K562 (cell line): Measurements from ENCODE around the gene CBS. TPM values are rescaled to one million over a fixed set of nuclear protein-coding genes. Genes with fewer than 3 reads are reported as not detected.
A peak's percentile ranks its signal among the peaks of the same experiment; 100 is the strongest.

Experiments
- CC2D1A ChIP-seq: fragments of 450-650 bp; IDR thresholded peaks from 2 replicates; pipeline ENCODE4 v1.6.1; 2017; ENCODE audit warnings: mild to moderate bottlenecking
- CSDE1 ChIP-seq, 2 experiments: fragments of 450-650 bp; IDR thresholded peaks; 2 replicates each; pipeline ENCODE4 v1.6.1; 2016; ENCODE audit warnings: mild to moderate bottlenecking in 1 of 2
- EP400 ChIP-seq: fragments of 450-650 bp; IDR thresholded peaks from 2 replicates; pipeline ENCODE4 v1.6.1; 2017; ENCODE audit warnings: antibody characterized with exemption, mild to moderate bottlenecking, moderate library complexity
- FOXK2 ChIP-seq, 2 experiments: fragments of 450-650 bp; IDR thresholded peaks in 1 of 2; conservative IDR thresholded peaks in 1 of 2; 2 replicates each; pipeline ENCODE4 v1.6.1; 2016; ENCODE audit warnings: low read depth in 2 of 2, mild to moderate bottlenecking in 1 of 2
- LEF1 ChIP-seq: fragments of 450-650 bp; IDR thresholded peaks from 2 replicates; pipeline ENCODE4 v1.6.1; 2016; ENCODE audit warnings: mild to moderate bottlenecking
- MAFG ChIP-seq: fragments of 450-650 bp; conservative IDR thresholded peaks from 2 replicates; pipeline ENCODE4 v1.6.1; 2016; ENCODE audit warnings: missing genetic modification characterization, missing compliant biosample characterization
- NFIC ChIP-seq: fragments of 450-650 bp; IDR thresholded peaks from 2 replicates; pipeline ENCODE4 v1.6.1; 2017; ENCODE audit warnings: mild to moderate bottlenecking, inconsistent platforms
- STAT6 ChIP-seq: sonication (generic); formaldehyde crosslinking; IDR thresholded peaks from 2 replicates; pipeline ENCODE4 v1.8.1; 2023; ENCODE audit warnings: mild to moderate bottlenecking, missing genetic modification reagents
- TSHZ1 ChIP-seq: fragments of 250-450 bp; sonication (Bioruptor Pico); IDR thresholded peaks from 2 replicates; pipeline ENCODE4 v1.4.0; 2020; ENCODE audit warnings: mild to moderate bottlenecking, moderate library complexity
- U2AF2 ChIP-seq: fragments of 200-400 bp; formaldehyde crosslinking; optimal IDR thresholded peaks from 2 replicates; pipeline ENCODE3; 2017; ENCODE audit warnings: low read depth, mild to moderate bottlenecking, low read length
- polyA plus RNA-seq, 8 experiments: library from polyadenylated mRNA; depleted of rRNA in 4 of 8; stranded (reverse) in 5 of 8; unstranded in 3 of 8; fragments of >200 nt; fragmentation: Nextera tagmentation in 2 of 8; fragmentation: Illumina TruSeq in 1 of 8; extraction: Ambion mirVana in 2 of 8; extraction: Trizol in 1 of 8; gene quantifications; 2 replicates each; pipeline versions ENCODE4 v1.2.1 to v1.2.3, GENCODE V29; 2011 to 2014; ENCODE audit warnings: inconsistent platforms in 1 of 8, missing spikeins in 1 of 8
- total RNA-seq, 7 experiments: library from RNA; depleted of rRNA in 6 of 7; stranded (reverse); fragments of >200 nt in 6 of 7; fragmentation: Illumina TruSeq in 2 of 7; extraction: Trizol in 2 of 7; gene quantifications; 2 replicates each; pipeline versions ENCODE4 v1.2.1 to v1.2.3, GENCODE V29; 2011 to 2021; ENCODE audit warnings: low replicate concordance in 1 of 7
- TF ChIP-seq, protein P1 (sequence below): fragments of 250-450 bp; sonication (Bioruptor Pico); IDR thresholded peaks from 2 replicates; pipeline ENCODE4 v1.5.0; 2021; ENCODE audit warnings: mild to moderate bottlenecking, moderate library complexity
- TF ChIP-seq, protein P2 (sequence below): fragments of 450-650 bp; conservative IDR thresholded peaks from 2 replicates; pipeline ENCODE4 v1.6.1; 2016; ENCODE audit warnings: missing genetic modification characterization, low read depth, mild to moderate bottlenecking, missing compliant biosample characterization, moderate library complexity
- TF ChIP-seq, protein P3 (sequence below): fragments of 450-650 bp; IDR thresholded peaks from 2 replicates; pipeline ENCODE4 v1.6.1; 2016; ENCODE audit warnings: borderline replicate concordance
- TF ChIP-seq, protein P4 (sequence below): fragments of 450-650 bp; formaldehyde crosslinking; IDR thresholded peaks from 2 replicates; pipeline ENCODE4 v1.4.0; 2020; ENCODE audit warnings: mild to moderate bottlenecking, moderate library complexity

CBS gene
- total and polyA plus RNA-seq, 9 of the 15 experiments (the other 6 are each of a cell fraction or from before 2014, with no cell fraction given) = 4.6 to 472 (median 152) TPM

GRCh38 chr21:43005635-43006034 lies 70.0 kb downstream of the CBS start (continued):
- TF ChIP-seq, protein P1, sequence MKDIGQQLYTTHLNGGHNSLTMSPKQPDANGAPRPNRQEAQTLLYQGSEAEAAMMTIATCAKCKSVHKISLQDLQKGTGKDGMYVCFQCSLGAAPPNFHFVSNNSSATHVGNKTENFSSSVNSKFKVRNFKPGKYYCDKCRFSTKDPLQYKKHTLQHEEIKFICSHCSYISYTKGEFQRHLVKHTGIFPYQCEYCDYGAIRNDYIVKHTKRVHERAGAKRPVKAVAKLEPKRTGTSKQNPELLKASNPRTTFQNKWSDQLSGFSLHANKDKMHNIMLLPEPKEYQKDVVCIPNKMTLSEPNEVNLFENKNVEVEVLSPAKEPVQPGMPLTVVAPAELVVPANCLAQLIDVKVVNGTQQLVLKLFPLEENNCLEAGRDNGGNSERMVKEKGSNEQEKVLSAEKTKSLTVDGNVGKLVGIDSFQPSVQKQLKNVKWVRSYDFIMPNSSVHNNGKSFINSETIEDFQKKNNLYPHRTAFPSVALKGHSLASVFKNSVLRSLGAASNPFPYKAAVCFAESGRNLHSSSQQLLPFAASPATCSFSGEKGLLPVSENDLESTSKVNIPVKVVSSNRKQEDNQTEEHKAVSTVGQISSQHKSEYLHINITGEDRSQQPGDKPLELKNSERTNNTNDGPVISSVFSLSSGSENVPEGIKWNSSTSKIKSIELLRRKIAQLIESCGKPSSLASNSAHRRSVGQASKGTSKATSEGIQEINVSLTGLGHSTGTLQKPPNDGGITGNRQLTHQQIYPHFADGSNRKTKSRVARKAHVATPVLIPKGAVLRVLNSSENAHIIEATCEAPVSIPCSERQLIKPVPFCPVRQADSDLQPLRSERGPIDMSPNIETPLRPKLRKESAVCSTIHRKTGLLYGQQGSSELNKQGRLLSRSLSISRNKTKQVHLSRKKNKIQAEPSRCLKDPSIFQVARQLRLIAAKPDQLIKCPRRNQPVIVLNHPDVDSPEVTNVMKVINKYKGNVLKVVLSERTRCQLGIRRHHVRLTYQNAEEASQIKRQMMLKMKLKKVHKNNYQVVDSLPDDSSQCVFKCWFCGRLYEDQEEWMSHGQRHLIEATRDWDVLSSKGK (CRISPR knock-in tag) = no peak
- TF ChIP-seq, protein P2, sequence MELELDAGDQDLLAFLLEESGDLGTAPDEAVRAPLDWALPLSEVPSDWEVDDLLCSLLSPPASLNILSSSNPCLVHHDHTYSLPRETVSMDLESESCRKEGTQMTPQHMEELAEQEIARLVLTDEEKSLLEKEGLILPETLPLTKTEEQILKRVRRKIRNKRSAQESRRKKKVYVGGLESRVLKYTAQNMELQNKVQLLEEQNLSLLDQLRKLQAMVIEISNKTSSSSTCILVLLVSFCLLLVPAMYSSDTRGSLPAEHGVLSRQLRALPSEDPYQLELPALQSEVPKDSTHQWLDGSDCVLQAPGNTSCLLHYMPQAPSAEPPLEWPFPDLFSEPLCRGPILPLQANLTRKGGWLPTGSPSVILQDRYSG (tag) = no peak
- TF ChIP-seq FOXK2 (conservative IDR thresholded peaks at IDR 0.05 in 1 of 2, IDR thresholded peaks at IDR 0.05 in 1 of 2; ENCODE audit: low read depth in 2 of 2) = no peak
- TF ChIP-seq, protein P3, sequence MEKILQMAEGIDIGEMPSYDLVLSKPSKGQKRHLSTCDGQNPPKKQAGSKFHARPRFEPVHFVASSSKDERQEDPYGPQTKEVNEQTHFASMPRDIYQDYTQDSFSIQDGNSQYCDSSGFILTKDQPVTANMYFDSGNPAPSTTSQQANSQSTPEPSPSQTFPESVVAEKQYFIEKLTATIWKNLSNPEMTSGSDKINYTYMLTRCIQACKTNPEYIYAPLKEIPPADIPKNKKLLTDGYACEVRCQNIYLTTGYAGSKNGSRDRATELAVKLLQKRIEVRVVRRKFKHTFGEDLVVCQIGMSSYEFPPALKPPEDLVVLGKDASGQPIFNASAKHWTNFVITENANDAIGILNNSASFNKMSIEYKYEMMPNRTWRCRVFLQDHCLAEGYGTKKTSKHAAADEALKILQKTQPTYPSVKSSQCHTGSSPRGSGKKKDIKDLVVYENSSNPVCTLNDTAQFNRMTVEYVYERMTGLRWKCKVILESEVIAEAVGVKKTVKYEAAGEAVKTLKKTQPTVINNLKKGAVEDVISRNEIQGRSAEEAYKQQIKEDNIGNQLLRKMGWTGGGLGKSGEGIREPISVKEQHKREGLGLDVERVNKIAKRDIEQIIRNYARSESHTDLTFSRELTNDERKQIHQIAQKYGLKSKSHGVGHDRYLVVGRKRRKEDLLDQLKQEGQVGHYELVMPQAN = no peak
- no peak for TF ChIP-seq STAT6 (CRISPR knock-in tag)
- no peak for TF ChIP-seq NFIC
- 0 out of 2 replicates have a peak, but pooled peaks have one; percentile 25 for TF ChIP-seq MAFG (tag)
- TF ChIP-seq CC2D1A = no peak
- TF ChIP-seq, protein P4, sequence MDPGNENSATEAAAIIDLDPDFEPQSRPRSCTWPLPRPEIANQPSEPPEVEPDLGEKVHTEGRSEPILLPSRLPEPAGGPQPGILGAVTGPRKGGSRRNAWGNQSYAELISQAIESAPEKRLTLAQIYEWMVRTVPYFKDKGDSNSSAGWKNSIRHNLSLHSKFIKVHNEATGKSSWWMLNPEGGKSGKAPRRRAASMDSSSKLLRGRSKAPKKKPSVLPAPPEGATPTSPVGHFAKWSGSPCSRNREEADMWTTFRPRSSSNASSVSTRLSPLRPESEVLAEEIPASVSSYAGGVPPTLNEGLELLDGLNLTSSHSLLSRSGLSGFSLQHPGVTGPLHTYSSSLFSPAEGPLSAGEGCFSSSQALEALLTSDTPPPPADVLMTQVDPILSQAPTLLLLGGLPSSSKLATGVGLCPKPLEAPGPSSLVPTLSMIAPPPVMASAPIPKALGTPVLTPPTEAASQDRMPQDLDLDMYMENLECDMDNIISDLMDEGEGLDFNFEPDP (CRISPR knock-in tag) = no peak
- TF ChIP-seq CSDE1 (IDR thresholded peaks at IDR 0.05) = no peak
- TF ChIP-seq U2AF2 = no peak
- TF ChIP-seq EP400 = no peak
- TF ChIP-seq TSHZ1 (CRISPR knock-in tag) = no peak
- no peak for TF ChIP-seq LEF1
